ENCODE results near the gene SOX12.

SOX12 gene

DNA sequence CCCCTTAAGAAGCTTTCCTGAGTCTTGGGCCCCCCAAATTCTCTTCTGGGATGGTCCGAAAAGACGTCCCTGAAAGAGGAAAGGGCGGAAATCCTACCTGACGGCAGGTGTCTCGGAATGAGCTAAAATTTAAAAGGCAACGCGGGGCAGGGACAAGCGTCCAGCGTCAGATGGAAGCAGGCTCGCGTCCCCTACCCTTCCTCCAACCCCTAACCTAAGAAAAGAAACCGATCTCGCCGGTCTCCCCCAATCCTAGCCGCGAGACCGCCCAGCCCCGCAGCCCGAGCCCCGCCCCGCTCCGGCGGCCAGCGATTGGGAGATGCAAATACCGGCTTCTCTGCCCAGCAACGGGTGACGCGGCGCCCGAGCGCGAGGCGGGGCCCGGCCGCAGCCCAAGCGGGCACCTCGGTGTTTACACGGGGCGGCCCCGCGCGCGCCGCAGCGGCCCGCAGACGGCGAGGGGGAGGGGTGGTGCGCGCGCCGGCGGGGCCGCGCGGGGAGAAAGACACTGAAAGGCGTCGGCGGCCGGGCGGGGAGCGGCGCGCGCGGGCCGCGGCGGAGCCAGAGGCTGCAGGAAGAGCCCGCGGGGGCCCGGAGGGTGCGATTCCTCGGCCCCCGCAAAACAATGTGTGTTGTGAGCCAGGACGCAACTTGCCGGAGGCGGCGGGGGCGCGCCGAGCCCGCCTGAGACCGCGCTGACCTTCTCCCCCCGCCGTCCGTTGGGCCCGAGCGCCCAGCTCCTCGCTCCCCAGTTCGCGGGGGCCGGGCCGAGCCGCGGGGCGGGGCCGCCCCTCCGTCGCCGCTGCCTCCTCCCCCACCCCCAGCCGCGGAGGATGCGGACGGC lies at the start of gene SOX12:
TSS of gene SOX12 (plus strand) at position 508 of the 844 bp plus-strand sequence. CDS start 373 bp downstream, outside the sequence.
- peak; percentile 82 for DNase-seq

DNA sequence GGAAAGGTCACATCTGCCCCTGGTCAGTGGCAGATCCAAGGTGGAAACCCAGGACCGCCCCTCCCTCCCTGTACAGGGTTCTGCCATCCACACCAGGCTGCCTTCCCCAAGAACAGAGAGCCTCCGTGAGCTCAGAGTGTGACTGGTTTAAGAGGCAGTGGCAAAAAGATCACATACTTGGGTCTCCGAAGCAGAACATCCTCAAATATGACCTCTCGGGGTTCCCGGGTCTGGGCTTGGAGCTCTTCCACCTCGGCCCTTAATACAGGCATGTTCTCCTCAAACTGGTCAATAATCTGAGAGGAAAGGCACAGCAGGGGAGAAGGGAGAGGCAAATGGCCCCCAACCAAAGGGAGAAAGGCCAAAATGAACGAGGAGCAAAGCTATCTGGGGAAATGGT lies 49.6 kb upstream of the SOX12 start:
- no peak for DNase-seq

- no peak for DNase-seq
Measured at GRCh38 chr20:276620-277495, 48.5 kb upstream of the SOX12 start.

- no peak for DNase-seq
Measured at GRCh38 chr20:277496-277781, 47.9 kb upstream of the SOX12 start.

GRCh38 chr20:278181-278580 lies 47.2 kb upstream of the SOX12 start:
- DNase-seq: no peak

GRCh38 chr20:278607-279571 lies 46.5 kb upstream of the SOX12 start:
- DNase-seq: no peak

GRCh38 chr20:284172-284571 lies 41.2 kb upstream of the SOX12 start:
- DNase-seq: no peak

DNA sequence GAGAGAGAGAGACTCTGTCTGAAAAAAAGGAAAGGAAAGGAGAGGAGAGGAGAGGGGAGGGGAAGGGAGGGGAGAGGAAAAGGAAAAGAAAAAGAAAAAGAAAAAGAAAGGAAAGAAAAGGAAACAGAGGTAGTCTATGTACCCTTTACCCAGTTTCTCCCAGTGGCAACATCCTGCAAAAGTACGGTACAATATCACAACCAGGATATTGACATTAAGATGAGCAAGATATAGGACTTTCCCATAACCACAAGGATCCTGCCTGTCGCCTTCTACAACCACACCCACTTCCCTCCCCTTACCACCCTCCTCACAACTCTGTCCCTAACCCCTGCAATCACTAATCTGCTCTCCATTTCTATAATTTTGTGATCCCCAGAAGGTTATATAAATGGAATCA lies 38.8 kb upstream of the SOX12 start:
- DNase-seq: no peak

- DNase-seq: no peak
Measured at GRCh38 chr20:288956-289692, 36.2 kb upstream of the SOX12 start.

- DNase-seq: no peak
Measured at GRCh38 chr20:289693-290083, 35.7 kb upstream of the SOX12 start.

- DNase-seq: peak; percentile 76
Measured at GRCh38 chr20:290084-290831, 35.1 kb upstream of the SOX12 start, which contains the start of gene C20orf96. Gene C20orf96, minus strand, starts transcription at chr20:290750. Its CDS starts 140 bp downstream, at chr20:290610.

DNA sequence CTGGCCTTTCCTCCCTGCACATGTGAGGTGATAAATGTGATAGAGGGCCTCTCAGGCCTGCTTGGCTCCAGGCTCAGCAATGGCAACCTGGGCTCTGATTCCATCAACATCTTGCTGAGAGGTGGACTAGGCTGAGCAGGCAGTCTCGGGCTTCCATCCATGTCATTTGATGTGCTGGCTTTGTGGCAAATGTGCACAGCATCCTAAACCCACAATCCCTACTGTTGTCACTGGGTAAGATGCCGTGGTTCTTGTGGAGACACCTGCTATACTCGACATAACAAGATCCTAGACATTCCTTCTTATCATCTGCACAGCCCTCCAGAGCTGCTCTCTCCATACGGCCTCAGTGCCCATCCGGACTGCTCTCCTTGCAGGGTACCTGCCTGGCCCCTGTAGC lies 30.8 kb upstream of the SOX12 start:
- DNase-seq: no peak

GRCh38 chr20:295804-296203 lies 29.5 kb upstream of the SOX12 start:
- no peak for DNase-seq

- peak; percentile 77 for DNase-seq
Measured at GRCh38 chr20:297098-297924, 28.0 kb upstream of the SOX12 start, which contains the start of gene ZCCHC3. Gene ZCCHC3, plus strand, starts transcription at chr20:297570. Its CDS starts 17 bp downstream, at chr20:297587.

GRCh38 chr20:297925-298775 lies 27.2 kb upstream of the SOX12 start:
- DNase-seq: no peak

GRCh38 chr20:298776-299391 lies 26.5 kb upstream of the SOX12 start:
- DNase-seq: no peak

DNA sequence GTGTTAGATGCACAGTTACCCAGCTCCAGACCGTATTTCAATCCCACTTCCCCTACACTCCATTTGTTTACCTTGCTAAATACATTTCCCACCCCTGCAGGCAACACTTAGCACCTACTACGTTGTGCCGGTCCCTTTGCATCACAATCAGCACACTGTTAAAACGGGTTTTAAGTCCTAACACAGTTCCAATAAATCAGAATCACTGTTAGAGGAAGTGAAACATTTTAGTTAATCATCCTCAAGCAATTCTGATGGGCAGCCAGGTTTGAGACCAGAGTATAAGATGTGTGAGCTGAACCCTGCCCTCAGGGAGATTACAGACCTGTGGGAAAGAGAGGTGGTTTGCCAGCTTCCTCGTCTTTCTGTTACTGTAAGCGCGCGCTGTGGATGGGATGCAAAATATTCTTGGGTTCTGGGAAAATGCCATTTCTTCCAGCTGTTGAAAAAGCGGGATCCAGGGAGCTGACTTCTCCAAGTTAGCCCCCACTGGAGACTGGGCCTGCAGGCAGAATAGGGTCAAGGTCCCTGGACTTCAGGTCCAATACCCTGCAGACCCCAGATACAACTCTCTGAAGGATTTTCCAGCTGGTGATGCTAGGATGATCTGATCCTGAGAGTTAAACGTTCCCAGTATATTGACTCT lies 24.9 kb upstream of the SOX12 start:
- DNase-seq: no peak

All from NCI-H1694 treated with DMSO at 0.1 percent for 48 hours (cell line).